NCI-H1694 treated with DMSO at 0.1 percent for 48 hours (cell line): Measurements from ENCODE around the gene ZMIZ1.

Experiments used
- DNase-seq: peaks from one replicate; lab custom pipeline; 2025; lab: John Stamatoyannopoulos, UW

Gene ZMIZ1

DNA sequence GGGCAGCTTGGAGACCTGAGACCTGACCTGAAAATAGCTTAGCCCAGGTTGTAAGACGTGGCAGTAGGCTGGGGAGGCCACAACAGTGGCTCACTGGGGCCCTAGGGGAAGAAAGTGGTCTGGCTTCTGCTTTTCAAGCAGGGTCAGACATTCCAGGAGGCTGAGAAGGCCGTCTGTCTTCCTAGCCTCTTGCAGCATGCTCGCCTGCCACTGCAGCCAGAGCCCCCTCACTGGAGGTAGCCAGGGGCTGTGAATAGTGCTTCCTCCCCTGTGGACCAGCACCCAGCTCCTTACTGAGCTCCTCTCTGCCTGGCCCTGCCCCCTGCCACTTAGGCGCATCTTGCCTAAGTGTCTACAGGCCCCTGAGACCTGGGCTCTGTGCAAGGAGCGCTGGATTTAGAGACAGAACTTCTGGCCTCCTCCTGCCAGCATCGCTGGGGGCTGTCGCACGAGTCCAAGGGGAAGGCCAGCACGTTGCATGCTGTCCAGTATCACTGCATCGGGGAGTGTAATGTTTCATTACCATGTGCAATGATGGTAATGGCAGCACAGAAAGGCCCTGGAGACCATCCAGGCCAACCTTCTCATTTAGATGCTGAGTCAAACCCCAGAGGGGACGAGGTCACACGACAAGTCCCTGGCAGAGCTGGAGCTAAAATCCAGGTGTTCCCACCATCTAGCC is 12.7 kb downstream of the ZMIZ1 start:
- DNase-seq: no peak

DNA sequence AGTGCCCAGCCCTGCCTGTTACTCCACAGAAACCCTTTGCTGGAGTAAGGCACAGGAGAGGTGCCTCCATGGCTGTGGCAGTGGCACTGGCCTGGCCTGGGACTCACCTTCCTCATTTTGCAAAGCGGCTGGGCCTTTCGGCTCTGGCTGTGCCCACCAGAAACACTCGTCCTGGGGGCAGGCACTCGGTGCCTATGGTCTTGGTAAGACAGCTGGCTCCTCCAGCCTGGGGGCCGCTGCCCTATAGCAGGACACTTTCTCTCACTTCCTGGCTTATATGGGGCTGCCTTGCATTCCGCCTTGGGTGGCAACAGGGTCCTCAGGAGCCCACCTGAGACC is 13.2 kb downstream of the ZMIZ1 start:
- no peak for DNase-seq

DNA sequence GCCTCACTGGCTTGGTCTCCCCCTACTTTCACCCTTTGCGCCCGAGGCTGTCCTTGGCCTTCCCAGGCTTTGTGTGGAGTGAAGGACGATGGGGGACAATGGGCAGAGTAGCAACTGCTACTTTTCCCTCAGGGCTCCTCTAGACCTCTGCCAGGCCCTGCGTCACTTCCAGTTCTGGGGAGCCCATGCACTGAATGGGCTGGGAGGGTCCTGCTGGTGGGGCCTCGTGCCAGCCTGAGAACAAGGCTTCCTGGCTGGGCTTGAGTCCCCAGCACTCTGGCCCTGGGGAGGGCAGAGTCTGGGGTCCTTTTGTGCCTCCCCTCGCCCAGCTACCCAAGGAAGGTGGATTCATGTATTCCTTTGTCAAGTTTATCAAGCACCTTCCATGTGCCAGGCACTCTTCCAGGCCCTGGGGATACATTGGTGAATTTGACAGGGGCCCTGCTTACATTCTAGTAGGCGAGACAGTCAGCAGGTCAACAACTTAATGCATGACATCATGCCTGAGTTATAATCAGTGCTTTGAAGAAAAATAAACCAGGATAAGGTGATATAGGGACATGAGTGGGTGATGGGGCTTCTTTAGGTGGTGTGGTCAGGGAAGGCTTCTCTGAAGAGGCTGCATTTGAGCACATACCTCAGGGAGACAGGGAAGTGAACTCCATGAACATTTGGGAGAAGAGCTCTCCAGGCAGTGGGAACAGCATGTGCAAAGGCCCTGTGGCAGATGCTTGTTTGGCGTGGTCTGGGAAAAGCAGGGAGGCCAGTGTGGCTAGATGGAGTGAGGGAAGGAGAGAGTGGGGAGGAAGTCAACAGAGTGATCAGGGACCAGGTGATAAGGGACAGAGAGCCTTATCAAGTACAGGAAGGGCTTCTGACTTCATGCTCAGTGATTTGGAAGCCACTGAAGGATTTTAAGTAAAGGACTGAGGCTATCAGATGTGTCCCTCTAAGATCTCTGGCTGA is 14.1 kb downstream of the ZMIZ1 start:
- DNase-seq: no peak

DNA sequence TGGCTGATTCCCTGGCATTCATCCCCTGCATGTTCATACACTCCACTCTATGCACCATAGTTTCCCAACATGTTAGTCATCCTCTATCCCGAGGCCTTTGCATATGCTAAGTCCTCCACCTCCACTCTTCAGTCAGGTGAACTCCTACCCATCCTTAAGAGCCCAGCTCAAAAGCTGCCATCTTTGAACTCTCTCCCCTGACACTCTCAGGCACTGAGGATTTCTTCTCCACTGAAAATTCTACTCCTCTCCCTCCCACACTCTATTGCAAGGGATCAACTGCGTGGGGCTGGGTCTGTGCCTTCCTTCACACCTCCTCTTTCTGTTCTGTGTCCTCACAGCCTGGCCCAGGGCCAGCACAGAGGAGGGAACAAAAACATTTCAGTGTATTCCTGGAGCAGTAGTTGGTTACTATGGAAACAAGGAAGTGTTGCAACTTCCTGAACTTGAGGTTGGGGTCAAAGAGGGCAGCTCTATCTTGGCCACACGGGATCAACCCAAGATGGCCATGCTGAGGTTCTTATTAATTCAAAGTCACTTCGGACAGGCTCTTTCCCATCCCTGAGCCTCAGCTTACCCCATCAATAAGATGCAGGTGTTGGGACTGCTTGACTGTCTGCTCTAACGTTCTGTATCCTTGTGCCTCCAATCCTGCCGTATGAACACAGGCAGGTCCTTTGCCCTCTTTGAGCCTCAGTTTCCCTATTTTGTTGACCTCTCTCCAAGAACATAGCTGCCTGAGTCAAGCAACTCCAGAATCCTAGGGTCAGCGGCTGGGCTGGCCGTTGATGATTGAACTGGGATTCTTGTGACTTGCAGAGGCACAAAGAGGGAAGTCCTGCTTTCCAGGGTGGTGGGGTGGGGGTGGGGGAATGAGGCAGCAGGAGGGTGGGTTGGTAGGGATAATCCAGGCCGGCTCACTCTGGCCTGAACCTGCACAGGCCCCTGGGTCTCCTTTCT is 15.5 kb downstream of the ZMIZ1 start:
- no peak for DNase-seq

DNA sequence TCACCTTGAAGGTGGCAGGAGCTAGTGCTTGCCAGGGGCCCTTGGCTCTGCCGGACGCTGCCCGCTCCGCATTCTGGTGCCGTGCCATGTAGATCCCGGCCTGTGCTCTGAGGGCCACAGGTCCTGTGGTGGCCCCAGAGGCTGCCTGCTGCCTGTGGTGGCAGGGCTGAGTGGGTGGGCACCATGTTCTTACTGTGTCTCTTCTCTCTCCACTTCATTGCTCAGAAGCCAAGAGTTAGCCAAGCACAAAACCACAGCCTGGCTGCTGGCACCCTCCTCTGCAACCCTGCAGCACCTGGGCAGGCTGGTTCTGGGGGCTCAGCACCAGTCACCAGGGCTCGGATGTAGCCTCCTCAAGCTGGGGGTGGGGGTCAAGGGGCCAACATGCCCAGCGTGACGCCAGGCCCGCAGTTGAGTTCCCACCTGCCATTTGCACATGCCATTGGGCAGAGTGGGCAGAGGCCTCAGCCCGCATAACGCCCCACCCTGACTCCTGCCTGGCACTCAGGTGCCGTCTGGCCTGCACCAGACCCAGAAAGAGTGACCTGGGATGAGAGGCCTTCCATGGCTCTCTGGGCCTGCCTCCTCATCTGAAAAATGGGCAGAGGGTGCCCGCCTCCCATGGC is 16.3 kb downstream of the ZMIZ1 start:
- no peak for DNase-seq

DNA sequence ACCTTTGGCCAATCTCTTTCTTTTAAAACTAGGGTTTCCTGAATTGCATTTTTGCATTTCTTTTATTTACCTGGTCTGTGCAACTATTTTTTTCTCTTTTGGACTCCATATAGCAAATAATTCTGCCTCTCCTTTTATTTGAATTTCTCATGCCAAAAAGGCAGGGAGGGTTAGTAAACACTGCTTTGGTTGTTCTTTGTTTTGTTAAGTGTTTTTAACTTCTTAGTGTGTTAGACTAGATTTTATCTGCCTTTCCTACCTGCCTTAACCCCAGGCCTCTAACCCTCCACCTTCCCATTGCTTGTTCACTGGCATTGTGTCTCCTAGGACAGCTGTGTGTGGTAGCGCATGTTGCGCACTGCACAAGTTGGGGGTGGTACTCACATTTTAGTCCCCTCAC is 18.1 kb downstream of the ZMIZ1 start:
- no peak for DNase-seq

DNA sequence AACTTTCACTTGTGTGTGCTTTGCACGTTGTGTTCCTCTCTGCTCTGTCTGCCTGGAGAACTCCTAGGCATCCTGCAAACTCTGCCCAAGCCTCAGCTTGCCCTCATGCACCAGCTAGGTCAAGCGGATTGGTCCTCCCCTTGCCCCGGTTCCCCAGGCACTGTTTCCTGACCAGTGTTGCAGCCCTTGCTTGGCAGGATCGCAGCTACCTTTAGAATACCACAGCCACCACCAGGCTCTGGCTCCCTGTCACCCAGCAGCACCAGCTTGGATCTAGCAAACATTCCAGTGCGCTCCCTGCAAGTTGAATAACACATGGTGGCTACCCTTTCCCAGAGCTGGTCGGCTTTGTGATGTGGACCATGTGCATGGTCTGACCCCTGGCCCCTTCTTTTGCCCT is 19.0 kb downstream of the ZMIZ1 start:
- no peak for DNase-seq

DNA sequence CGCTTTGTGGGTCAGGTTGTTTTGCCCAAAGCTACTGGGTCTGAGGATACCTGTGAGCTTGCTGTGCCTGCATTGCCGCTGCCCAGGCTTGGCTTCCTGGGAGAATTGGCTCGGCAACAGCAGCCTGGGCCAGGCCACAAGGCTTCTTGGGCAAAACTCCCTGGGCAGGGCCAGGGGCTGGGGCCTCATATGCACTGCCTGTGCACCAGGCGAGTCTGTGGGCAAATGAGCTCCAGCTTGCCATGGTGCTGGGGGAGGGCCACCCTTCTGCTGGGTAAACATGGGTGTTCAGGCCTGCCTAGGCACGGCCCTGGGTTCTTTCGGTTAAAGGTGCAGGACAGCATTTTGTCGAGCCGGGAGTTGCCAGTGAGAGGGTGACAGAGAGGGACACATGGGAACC is 19.4 kb downstream of the ZMIZ1 start:
- DNase-seq: peak; percentile 66

DNA sequence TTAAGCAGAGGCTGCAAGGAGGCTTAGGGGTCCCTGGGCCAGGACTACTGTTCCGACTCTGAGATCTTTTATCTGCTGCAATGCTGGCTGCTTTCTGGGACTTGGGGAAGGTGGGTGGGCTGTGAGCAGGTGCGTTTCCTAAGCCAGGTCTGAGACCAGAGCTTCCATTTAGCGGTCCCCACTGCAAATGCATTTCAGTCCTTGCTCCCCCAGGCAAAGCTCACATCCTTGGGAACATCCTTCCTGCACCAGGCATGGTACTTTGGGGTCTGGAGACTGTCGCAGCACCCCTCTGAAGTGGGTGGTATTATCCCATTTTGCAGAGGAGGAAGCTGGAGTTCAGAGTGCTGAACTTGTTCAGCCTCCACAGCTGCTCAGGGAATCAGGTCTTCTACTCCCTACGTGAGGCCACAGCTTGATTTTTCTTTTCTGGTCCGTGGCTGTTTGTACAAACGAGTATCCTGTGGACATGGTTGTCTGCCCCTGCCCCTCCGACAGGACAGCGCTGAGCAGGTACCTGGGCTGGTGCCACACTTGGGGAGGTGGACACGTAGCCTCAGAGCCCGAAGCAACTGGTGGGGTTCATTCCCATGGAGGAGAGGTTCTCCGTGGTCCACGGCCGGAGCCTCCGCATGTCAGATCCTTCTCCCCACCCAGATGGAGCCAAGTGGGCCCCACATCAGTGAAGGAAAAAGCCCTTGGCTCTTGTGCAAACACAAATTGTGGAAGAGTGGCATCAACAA is 20.0 kb downstream of the ZMIZ1 start:
- no peak for DNase-seq

DNA sequence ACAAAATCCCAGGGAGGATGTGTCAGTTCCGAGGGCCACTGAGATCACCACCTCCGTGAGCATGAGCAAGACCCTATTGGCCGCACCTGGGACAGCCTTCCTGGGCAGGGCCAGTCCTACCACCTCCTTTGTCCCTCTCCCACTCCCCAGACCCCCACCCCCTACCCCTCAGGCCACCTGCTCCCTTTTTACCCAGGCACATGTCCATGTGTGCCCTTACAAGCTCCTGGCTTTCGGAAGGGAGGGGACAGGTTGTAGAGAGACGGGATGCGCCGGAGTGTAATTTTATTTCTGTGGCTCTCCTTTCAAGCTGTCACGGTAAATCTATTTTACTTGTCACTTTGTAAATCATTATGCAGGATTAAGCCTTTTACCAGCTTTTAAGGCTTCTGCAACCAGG is 20.9 kb downstream of the ZMIZ1 start:
- DNase-seq: peak; percentile 67

DNA sequence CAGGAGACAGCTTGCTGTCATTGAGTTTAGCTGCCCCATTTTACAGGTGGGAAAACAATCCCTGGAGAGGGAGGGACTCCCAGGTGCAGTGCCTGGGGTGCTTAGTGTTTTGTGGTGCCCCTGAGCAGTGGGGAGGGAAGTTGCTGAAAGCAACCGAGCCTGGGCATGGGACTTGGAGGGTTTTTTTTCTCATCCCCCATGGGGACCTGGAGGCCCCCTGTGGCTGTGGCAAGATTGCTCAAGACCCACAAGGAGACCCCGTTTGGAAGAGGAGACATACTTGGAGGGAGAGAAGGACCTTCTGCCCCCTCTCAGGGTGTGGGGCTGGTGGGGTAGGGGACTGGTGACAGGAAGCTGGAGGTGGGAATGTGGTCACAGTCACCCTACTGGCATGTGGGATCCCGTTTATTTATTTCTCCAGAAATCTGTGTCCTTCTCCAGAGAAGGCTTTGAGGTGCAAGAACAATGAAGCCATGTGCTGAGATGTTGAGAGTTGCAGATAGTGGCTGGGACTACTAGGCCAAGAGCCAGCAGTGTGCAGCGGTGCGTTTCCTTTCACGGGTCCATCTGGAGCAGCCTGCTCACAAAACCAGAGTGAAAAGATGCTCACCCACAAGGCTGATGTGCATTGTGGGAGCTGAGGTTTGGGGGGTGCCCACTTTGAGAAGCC is 21.5 kb downstream of the ZMIZ1 start:
- peak; percentile 90 for DNase-seq

DNA sequence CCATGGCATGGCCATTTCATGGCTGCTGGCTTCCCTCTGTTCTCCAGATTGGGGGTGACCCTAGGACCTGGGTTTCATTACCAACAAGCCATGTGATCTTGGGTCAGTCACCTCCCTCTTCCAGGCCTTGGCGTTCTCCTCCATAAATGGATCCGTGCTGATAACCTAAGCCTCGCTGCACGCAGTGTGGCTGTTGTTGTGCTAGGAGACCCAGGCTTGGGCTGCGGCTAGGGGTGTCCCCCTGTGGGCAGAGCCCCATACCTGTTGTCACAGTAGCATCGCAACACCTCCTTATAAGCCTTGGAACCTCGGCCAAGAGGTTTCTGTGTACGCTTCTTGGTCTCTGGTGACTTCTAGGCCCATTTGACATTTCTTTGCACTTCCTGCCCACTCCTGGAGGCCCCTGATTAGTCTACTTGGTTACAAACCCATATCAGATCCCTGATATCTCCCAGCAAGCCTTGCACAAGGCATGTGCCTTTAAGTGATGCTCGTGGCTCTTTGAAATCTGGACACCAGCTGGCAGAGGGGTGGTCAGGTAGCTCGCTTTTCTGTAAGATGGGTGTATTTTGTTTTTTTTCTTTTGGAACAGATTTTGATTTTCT is 23.6 kb downstream of the ZMIZ1 start:
- DNase-seq: no peak

DNA sequence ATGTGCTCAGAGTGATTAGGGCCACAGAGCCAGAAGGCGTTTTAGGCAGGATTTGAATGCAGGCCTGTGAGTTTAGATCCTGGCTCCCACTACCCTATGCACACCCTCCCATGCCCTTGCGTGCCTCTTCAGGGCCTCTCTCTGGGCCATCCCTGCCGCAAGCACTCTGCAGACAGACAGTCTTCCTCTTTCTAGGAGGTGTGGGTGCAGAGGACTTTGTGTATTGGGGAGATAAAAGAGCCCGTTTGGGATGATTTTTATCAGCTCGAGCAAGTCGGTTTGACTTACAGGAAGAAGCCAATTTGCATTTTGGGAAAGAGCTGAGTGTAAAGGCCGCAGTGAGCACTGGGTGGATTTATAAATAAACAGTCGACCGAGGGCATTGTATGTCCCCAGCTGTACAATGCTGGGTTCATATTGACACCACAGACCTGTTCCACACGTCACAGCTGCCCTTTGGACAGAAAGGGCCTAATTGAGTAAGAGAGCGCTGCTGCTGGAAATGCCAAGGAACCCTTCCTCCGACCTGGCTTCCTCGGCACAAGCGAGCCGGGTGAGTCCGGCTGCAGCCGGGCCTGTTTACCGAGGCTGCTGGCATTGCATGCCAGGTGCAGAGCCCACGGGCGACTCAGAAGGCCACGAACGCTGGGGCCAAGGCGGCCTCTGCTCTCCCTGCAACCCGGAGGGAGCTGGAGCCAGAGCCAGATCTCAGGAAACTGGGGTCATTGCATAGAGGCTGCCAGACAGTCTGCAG is 25.1 kb downstream of the ZMIZ1 start:
- DNase-seq: no peak

DNA sequence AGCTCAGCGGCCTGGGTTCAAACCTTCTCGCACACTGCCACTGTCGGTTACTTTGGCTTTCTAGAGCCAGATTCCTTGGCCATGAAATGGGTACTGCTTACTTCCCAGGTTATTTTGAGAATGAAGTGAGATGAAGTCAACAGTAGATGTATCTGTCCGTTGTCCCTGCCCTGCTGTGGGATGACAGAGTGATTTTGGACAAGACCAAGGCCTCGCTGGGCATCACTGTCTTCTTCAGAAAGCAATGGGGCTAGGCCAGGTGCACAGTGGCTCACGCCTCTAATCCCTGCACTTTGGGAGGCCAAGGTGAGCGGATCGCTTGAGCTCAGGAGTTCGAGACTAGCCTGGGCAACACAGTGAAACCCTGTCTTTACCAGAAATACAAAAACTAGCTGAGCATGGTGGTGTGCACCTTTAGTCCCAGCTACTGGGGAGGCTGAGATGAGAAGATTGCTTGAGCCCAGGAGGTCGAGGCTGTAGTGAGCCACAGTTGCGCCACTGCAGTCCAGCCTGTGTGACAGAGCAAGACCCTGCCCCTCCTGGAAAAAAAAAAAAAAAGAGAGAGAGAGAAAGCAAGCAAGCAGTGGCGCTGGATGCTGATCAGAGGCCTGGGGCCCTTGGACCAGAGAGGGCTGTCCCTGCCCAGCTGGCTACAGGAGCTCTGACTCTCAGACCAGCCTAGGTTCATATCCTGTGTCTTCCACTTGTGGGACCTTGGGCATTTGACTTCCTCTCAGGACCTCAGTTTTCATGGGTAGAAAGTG is 25.8 kb downstream of the ZMIZ1 start:
- no peak for DNase-seq

DNA sequence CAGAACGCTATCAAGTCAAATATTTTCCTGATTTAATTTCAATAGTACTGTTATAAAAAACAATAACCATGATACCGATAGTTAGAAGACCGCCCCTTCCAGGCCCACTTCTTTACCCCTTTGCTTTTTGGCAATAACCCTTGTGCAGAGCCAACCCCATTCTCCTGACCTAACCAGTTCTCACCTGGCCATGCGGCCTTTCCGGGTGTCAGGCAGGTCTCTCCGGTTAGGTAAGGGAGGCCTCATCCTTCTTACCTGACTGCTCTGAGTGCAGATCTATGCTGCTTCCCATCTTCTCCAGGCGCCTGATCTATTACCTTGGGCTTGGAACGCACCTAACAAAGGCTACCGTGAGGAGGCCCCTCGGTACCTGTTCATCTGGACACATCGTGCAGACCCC is 26.6 kb downstream of the ZMIZ1 start:
- no peak for DNase-seq

DNA sequence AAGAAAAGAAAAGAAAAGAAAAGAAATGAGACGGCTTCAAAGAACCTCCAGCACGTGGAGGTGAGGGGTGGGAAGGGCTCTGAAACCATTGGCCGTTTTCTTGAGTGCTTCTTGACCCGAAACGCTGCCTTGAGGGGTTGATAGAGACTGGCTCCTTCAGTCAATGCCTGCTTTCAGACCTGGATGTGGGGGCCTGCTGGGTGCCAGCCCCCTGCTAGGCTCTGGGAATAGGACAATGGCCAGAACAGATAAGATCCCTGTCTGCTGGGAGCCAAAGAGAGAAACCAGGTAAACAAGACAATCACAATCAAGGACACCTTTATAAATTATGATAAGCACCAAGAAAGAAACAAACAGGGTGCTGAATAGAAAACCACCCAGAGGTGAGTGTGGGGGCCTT is 27.7 kb downstream of the ZMIZ1 start:
- DNase-seq: no peak

DNA sequence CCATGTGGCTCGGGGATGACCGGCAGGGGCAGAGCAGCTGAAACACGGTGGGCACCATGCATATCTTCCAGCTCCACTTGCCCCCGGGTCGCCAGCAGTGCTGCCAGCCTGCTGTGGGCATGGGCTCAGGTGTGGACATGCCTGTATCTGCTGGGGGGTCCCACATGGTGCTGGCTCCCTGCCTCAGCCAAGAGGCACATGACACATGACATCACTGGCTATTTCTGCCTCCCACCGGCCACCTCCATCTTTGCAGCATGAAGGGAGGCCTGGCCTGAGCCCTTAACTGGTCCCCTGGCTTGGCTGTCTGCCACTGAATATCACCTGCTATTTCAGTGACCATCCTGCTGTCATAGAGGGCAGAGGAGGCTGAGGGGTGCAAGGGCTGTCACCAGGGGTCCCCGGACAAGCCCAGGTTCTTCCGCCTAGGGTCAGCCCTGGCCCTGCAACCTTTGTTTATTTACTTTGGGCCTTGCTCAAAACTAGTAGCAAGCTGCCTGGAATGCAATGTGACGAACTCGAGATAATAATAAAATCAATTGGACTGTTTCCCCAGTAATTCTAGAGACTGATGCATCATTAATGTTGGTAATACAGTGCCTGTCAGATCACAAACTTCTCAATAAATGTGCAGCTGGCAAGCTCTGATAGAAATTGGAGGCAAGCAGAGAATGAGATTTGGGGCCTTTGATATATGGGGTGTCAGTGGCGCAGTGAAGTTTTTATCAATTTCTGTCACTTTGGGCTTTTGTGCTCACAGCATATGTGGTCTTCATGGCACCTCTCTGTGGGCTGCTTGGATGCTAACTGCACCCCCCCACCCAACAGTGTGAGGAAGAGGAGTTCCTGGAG is 28.5 kb downstream of the ZMIZ1 start:
- DNase-seq: no peak

DNA sequence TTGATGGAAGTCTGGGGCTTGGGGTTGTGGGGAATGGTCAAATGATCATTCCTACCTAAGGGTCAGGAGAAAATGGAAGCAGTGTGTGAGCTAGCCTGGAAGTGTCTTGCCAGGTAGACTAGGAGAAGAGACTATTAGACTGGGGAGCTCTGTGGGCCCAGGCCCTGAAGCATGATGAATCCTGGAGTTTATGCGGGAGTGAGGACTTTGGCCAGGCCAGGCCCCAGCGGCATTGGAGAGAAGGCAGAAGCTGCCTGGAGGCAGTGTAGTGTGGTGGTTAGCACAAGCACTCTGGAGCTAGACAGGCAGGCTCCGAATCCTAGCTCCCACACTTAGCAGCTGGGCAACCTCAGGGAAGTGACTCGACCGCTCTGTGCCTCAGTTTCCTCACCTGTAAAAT is 29.3 kb downstream of the ZMIZ1 start:
- DNase-seq: no peak
